Dendritic cell treated with granulocyte-macrophage colony-stimulating factor and Interleukin-4, amounts not matched to agents 40 ng/mL and 50 ng/mL, for 4 days (primary cell): Measurements from ENCODE around the gene MED25.

Experiments used
- H3K27ac Mint-ChIP-seq: one replicate; pipeline ENCODE4 v1.8.0; 2022; ENCODE audit warnings: mild to moderate bottlenecking, mixed read lengths
- H3K27me3 Mint-ChIP-seq: one replicate; pipeline ENCODE4 v1.8.0; 2022; ENCODE audit warnings: mild to moderate bottlenecking, mixed read lengths
- H3K36me3 Mint-ChIP-seq: one replicate; pipeline ENCODE4 v1.8.0; 2022; ENCODE audit warnings: low read depth, mixed read lengths
- H3K4me1 Mint-ChIP-seq: one replicate; pipeline ENCODE4 v1.8.0; 2022; ENCODE audit warnings: low read depth, mixed read lengths
- H3K4me3 Mint-ChIP-seq: one replicate; pipeline ENCODE4 v1.8.0; 2022; ENCODE audit warnings: mild to moderate bottlenecking, moderate library complexity, mixed read lengths
- H3K9me3 Mint-ChIP-seq: one replicate; pipeline ENCODE4 v1.8.0; 2022; ENCODE audit warnings: mixed read lengths
- intact Hi-C: fragments of 100-400 bp; cut with micrococcal nuclease; formaldehyde crosslinking; loops from one replicate; pipeline ENCODE4 v1.15.0; 2022

The MED25 gene

GRCh38 chr19:49876422-49877019 lies 58.4 kb downstream of the MED25 start:
- intact Hi-C loops: loop anchor here (1.0 to 2.0 kb wide), 2 partner anchors 9 to 64 kb away; partner anchors contain the start of genes FUZ and PNKP
- H3K9me3 Mint-ChIP-seq: no peaks in the 10 kb centered on the region
- H3K4me1 Mint-ChIP-seq: peaks cover 78% of the 10 kb centered on the region
- H3K36me3 Mint-ChIP-seq: no peaks in the 10 kb centered on the region
- H3K4me3 Mint-ChIP-seq: no peak overlapping the region
- H3K27me3 Mint-ChIP-seq: no peaks in the 10 kb centered on the region
- no peak overlapping the region for H3K27ac Mint-ChIP-seq

- peaks cover 78% of the 10 kb centered on the region for H3K4me1 Mint-ChIP-seq
- H3K27ac Mint-ChIP-seq: no peak within 1 kb of the TSS
- H3K27me3 Mint-ChIP-seq: no peaks in the 10 kb centered on the region
- H3K4me3 Mint-ChIP-seq: no peak within 1 kb of the TSS
- no peaks in the 10 kb centered on the region for H3K9me3 Mint-ChIP-seq
- no peaks in the 10 kb centered on the region for H3K36me3 Mint-ChIP-seq
- intact Hi-C loops: loop anchor here (1.0 to 2.0 kb wide), 2 partner anchors 10 to 64 kb away; partner anchors contain the start of genes FUZ and PNKP
These were observed 59.2 kb downstream of the MED25 start, which contains the start of the genes AKT1S1 and TBC1D17 for GRCh38 chr19:49877020-49877878. Gene AKT1S1 (minus strand): TSS chr19:49877355. CDS start chr19:49873295, 4,060 bp downstream. Gene TBC1D17 (plus strand): TSS chr19:49877702. CDS start chr19:49877724, 22 bp downstream.

- Mint-ChIP-seq H3K4me1 (peaks cover 76% of the 10 kb centered on the region), H3K9me3 (no peaks in the 10 kb centered on the region), H3K27ac (no peak overlapping the region), H3K36me3 (no peaks in the 10 kb centered on the region), H3K4me3 (no peak overlapping the region), H3K27me3 (no peaks in the 10 kb centered on the region)
- intact Hi-C loops: loop anchor here (1.0 to 2.0 kb wide), 2 partner anchors 11 to 65 kb away; partner anchors contain the start of genes FUZ and PNKP
These were observed 60.0 kb downstream of the MED25 start for GRCh38 chr19:49877879-49878743.

- intact Hi-C loops: no loop called here
- H3K9me3 Mint-ChIP-seq: no peaks in the 10 kb centered on the region
- no peak overlapping the region for H3K27ac Mint-ChIP-seq
- no peaks in the 10 kb centered on the region for H3K36me3 Mint-ChIP-seq
- H3K4me1 Mint-ChIP-seq: peaks cover 76% of the 10 kb centered on the region
- H3K27me3 Mint-ChIP-seq: no peaks in the 10 kb centered on the region
- no peak overlapping the region for H3K4me3 Mint-ChIP-seq
These were observed 60.6 kb downstream of the MED25 start for GRCh38 chr19:49878744-49879070.

GRCh38 chr19:49879243-49879963 lies 61.3 kb downstream of the MED25 start:
- Mint-ChIP-seq H3K27me3 (no peaks in the 10 kb centered on the region), H3K9me3 (no peaks in the 10 kb centered on the region), H3K36me3 (no peaks in the 10 kb centered on the region), H3K27ac (no peak overlapping the region), H3K4me1 (peaks cover 76% of the 10 kb centered on the region), H3K4me3 (no peak overlapping the region)
- intact Hi-C loops: no loop called here

- Mint-ChIP-seq H3K27me3 (no peaks in the 10 kb centered on the region), H3K4me3 (no peak overlapping the region), H3K4me1 (peaks cover 72% of the 10 kb centered on the region), H3K9me3 (no peaks in the 10 kb centered on the region), H3K36me3 (no peaks in the 10 kb centered on the region), H3K27ac (peak overlapping the region; percentile 68)
- intact Hi-C loops: no loop called here
These were observed 62.2 kb downstream of the MED25 start for GRCh38 chr19:49880162-49880869.

- H3K4me3 Mint-ChIP-seq: no peak overlapping the region
- no peaks in the 10 kb centered on the region for H3K27me3 Mint-ChIP-seq
- peaks cover 65% of the 10 kb centered on the region for H3K4me1 Mint-ChIP-seq
- no peaks in the 10 kb centered on the region for H3K9me3 Mint-ChIP-seq
- no peaks in the 10 kb centered on the region for H3K36me3 Mint-ChIP-seq
- intact Hi-C loops: no loop called here
- peak overlapping the region; percentile 64 for H3K27ac Mint-ChIP-seq
These were observed 63.1 kb downstream of the MED25 start for GRCh38 chr19:49881186-49881585.

GRCh38 chr19:49881672-49882394 lies 63.7 kb downstream of the MED25 start:
- H3K4me1 Mint-ChIP-seq: peaks cover 67% of the 10 kb centered on the region
- no peaks in the 10 kb centered on the region for H3K9me3 Mint-ChIP-seq
- H3K36me3 Mint-ChIP-seq: no peaks in the 10 kb centered on the region
- no peaks in the 10 kb centered on the region for H3K27me3 Mint-ChIP-seq
- intact Hi-C loops: no loop called here
- H3K4me3 Mint-ChIP-seq: no peak overlapping the region
- H3K27ac Mint-ChIP-seq: peak overlapping the region; percentile 64

GRCh38 chr19:49882643-49883042 lies 64.6 kb downstream of the MED25 start:
- Mint-ChIP-seq H3K27me3 (no peaks in the 10 kb centered on the region), H3K9me3 (no peaks in the 10 kb centered on the region), H3K4me3 (no peak overlapping the region), H3K27ac (peak overlapping the region; percentile 12), H3K4me1 (peaks cover 75% of the 10 kb centered on the region), H3K36me3 (no peaks in the 10 kb centered on the region)
- intact Hi-C loops: no loop called here

GRCh38 chr19:49883094-49883493 lies 65.0 kb downstream of the MED25 start:
- H3K4me1 Mint-ChIP-seq: peaks cover 76% of the 10 kb centered on the region
- intact Hi-C loops: no loop called here
- no peaks in the 10 kb centered on the region for H3K36me3 Mint-ChIP-seq
- no peak overlapping the region for H3K27ac Mint-ChIP-seq
- H3K9me3 Mint-ChIP-seq: no peaks in the 10 kb centered on the region
- H3K27me3 Mint-ChIP-seq: no peaks in the 10 kb centered on the region
- H3K4me3 Mint-ChIP-seq: no peak overlapping the region

- no peaks in the 10 kb centered on the region for H3K36me3 Mint-ChIP-seq
- no peaks in the 10 kb centered on the region for H3K27me3 Mint-ChIP-seq
- H3K27ac Mint-ChIP-seq: no peak overlapping the region
- H3K9me3 Mint-ChIP-seq: no peaks in the 10 kb centered on the region
- H3K4me1 Mint-ChIP-seq: peaks cover 74% of the 10 kb centered on the region
- H3K4me3 Mint-ChIP-seq: no peak overlapping the region
- intact Hi-C loops: no loop called here
These were observed 66.0 kb downstream of the MED25 start for GRCh38 chr19:49884109-49884508.

- Mint-ChIP-seq H3K4me1 (peaks cover 77% of the 10 kb centered on the region), H3K4me3 (no peak overlapping the region), H3K27ac (no peak overlapping the region), H3K36me3 (no peaks in the 10 kb centered on the region), H3K27me3 (no peaks in the 10 kb centered on the region), H3K9me3 (no peaks in the 10 kb centered on the region)
- intact Hi-C loops: no loop called here
These were observed 66.7 kb downstream of the MED25 start for GRCh38 chr19:49884760-49885159.
